Activated CD8-positive, alpha-beta memory T cell treated with anti-CD3 and anti-CD28 coated beads, Interleukin-2, amount 50 U/mL, for 24 hours (primary cell): ENCODE measurements around the gene ADD1.

Experiments
- DNase-seq: peaks from one replicate; pipeline ENCODE4 v3.0.0-alpha.2; 2020; ENCODE audit errors: extremely low read depth

Gene ADD1

GRCh38 chr4:2820216-2820982 is 23.2 kb upstream of the ADD1 start:
- no peak for DNase-seq

DNA sequence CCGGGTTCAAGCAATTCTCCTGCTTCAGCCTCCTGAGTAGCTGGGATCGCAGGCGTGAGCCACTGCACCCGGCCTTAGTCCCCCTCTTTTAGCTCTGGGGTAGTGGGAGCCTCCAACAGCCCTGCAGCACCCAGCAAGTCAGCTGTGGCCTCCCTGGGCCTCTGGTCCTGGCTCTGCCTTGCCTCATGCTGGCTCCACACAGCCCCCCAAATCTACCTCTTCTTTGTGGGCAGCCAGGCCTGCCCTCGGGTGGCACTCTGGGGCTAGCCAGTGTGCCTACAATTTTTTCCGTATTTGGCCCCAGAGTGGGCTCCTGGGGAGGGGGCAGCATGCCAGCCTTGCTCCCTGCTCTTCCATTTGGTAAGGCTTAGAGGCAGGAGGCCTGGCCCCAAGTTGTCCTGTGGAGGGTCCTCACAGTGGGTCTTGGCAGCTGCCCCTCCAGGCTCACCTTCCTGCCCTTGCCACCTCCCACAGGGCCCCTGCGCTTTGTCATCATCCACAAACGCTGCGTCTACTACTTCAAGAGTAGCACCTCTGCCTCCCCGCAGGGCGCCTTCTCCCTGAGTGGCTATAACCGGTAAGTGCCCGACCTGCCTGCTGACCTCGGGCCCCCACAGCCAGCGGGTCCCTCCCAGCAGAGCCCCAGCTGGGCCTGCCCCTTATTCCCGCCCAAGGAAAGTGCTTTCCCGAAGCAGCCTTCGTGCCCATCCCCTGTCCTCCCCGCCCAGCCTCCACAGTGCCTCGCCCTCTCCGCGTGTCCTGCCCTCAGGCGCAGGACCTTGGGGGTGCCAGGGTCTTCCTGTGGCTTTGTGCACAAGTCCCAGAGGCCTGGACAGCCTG is 21.0 kb upstream of the ADD1 start:
- no peak for DNase-seq

- DNase-seq, result no peak
Observed at GRCh38 chr4:2823301-2823670, 20.4 kb upstream of the ADD1 start.

GRCh38 chr4:2823671-2824328 is 19.8 kb upstream of the ADD1 start:
- DNase-seq, result no peak

GRCh38 chr4:2824329-2824835 is 19.3 kb upstream of the ADD1 start:
- DNase-seq, result no peak

DNA sequence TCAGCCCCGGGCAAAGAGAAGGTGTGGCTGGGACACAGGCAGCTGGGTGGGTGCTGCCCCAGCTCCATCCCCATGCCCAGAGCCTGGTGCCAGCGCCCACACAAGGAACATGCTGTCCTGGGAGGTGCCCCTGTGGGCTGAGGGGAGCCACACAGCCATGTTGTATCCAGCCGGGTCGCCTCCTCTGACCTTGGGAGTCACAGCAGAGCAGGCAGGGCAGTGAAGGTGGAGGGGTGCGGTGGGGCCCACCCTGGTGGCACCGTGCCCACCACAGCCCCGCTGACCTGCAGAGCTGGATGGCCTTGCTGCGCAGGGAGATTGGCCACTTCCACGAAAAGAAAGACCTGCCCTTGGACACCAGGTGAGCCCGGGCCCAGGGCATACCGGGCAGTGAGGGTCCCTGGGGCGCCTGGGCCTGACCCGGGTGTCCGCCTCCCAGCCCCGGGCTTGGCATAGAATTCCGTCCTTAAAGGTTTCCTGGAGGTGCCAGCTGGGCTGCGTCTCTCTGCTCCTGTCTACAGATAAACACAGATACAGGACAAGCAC is 18.7 kb upstream of the ADD1 start:
- no peak for DNase-seq

- DNase-seq, result no peak
Observed at GRCh38 chr4:2825740-2826139, 17.9 kb upstream of the ADD1 start.

DNA sequence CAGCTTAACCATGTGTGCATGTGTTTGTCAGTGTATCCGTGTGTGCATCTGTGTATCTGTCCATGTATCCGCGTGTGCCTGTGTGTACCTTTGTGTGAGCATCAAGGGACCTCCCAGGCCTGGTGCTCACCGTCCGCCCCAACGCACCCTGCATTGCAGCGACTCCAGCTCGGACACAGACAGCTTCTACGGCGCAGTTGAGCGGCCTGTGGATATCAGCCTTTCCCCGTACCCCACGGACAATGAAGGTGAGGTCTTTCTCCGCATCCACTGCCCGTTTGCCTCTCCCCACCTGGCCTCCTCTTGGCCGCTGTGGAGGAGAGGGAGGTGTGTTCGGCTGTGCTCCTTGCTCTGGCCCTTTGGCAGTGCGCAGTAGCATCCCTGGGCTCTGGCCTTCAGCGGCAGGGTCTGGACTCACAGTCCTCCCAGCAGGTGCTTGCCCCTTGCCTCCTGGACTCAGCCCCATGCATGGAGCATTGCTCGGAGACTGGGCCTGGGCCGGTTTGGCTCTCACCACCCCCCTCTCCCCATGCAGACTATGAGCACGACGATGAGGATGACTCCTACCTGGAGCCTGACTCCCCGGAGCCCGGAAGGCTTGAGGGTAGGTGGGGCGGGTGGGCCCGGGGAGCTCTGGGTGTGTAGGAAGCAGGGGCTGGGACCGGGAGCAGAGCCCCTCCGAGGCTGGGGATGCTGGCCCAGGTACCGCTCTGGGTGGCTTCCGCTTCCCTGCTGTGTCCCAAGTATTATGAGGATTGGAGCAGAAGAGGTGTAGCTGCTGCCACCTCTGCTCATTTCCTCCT is 16.4 kb upstream of the ADD1 start:
- DNase-seq, result no peak

DNA sequence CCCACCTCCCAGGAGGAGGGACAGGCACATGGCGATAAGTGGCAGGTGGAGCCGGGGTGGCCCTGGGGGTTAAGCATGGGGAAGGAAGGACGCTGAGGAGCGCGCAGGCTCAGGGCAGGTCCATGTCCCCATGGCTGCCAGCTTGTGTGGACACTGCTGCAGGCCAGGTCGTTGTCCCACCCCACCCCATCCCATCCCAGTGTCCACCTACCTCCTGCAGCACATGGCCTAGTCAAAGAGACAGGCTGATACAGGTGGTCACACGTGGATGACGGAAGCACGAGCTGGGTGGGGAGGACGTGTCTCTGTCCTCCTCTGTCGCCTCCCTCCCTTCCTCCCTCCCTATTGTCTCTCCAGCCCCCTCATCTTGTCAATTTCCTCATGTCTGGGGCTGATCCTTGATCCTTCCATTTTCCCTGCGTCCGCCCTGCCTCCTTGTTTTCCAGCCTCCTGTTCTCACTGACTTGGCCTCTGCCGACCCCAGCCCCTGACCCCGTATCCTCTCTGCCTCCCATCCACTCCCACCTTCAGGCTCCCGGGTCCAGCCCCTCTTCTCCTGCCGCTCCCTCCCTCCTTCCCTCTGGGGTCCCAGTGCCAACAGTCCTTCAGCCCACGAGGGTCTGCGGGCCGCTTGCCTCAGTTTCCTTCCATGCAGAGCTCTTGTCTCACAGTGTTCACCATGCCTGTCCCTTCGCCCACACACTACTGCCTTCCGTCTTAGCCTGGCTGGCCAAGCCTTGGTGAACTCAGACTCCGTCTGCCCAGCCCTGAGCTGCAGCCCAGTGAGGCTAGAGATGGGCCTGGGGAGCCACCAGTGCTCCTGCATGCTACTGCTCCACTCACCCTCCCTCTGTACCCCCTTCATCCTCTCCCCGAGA is 15.5 kb upstream of the ADD1 start:
- DNase-seq, result no peak

GRCh38 chr4:2828758-2829181 is 14.9 kb upstream of the ADD1 start:
- DNase-seq, result no peak

- no peak for DNase-seq
Observed at GRCh38 chr4:2829321-2829932, 14.2 kb upstream of the ADD1 start.

GRCh38 chr4:2829933-2830451 is 13.7 kb upstream of the ADD1 start:
- no peak for DNase-seq

GRCh38 chr4:2830632-2831610 is 12.7 kb upstream of the ADD1 start:
- no peak for DNase-seq

DNA sequence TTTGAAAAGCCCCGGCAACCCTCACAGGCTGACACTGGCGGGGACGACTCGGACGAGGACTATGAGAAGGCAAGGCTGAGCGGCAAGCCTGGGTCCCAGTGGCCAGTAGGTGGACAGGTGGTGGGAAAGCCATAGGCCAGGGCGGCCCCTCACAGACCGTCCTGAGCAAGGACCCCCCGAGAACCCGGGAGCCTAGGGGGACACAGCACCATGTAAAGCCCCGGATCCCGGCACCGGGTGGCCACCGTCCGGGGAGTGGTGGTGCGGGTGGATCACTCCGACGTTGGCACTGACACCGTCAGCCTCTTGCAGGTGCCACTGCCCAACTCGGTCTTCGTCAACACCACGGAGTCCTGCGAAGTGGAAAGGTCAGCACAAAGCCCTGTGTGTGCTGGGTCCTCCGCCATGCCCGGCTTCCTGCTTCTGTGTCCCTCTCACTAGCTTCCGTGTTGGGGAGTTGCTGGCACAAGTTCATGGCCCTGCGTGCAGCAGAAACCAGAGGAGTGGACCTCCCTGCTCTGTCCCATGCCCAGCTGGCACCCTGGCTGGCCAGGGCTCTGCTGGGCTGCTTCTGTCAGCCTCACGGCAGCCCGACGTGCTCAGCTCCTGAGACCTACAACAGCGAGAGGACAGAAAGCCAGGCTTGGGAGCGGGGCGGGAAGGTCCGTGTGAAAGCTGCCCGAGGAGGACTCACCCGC is 11.9 kb upstream of the ADD1 start:
- no peak for DNase-seq

DNA sequence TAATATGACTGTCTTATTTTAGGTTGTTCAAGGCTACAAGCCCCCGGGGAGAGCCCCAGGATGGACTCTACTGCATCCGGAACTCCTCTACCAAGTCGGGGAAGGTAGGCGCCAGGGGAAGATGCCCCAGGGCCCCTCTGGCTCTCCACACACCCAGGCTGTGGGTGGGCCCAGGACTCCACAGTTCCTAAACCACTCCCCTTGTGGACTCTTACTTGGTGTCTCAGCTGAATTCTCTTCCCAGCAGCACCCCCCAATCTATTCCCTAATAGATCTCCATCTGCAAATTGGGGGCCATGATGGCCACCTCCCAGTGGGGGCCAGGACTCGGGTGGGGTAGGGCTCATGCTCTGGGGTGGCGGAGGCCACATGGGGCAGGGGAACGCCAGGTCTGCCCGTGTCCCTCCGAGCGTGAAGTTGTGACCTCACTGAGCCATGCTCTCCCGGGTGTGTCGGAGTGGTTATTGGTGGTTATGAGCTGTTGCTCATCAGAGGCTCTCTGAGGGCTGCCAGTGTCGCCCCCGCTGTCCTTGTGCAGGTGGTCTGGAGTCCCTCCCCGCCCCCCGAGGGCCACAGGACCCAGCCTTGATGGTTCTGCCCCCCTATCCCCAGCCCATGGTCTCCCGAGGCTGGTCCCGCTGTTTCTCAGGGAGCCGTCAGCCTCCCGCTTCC is 11.2 kb upstream of the ADD1 start:
- DNase-seq, result no peak

DNA sequence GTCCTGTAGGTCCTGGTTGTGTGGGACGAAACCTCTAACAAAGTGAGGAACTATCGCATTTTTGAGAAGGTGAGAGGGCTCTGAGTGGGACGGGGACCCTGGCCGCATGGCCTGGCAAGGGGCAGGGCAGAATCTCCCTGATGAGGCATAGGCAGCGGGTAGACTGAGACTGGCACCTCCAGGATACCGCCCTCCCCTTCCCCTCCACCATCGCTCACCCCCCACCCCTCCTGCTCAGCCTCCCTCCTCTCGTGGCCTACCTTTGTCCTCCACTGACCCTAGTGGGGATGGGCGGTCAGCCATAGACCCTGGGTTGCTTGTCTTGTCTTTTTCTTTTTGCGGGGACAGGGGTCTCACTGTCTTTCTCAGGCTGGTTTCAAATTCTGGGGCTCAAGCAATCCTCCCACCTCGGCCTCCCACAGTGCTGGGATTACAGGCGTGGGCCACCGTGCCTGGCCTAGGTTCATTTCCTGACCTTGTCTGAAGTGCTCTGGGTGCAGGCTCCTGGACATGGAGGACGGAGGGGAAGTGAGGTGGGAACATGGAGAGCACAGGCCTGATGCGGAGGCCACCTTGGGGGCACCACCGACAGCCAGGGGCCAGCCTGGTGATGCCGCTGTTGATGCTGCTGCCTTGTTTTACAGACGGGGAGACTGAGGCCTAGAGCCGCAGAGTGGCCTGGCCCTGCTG is 10.5 kb upstream of the ADD1 start:
- DNase-seq, result no peak

DNA sequence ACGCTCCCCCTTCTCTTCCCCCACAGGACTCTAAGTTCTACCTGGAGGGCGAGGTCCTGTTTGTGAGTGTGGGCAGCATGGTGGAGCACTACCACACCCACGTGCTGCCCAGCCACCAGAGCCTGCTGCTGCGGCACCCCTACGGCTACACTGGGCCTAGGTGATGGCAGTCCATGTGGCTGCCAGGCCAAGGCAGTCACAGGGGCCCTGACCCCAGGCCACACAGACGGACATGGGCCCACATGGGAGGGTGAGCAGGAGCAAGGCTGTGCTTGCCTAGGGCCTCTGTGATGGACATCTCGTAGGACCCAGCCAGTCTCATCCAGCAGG is 10.0 kb upstream of the ADD1 start:
- no peak for DNase-seq
